Measurements from ENCODE around the gene ZBED4.

- TF ChIP-seq YY1 (IDR thresholded peaks at IDR 0.05; ENCODE audit: insufficient read depth, insufficient read length) (no peak), ZNF274 (IDR thresholded peaks at IDR 0.05; ENCODE audit: low read depth, low read length) (no peak)
Measured at GRCh38 chr22:49869845-49870712, 16.4 kb downstream of the ZBED4 start.
